ENCODE data around the gene SH2B3.

The SH2B3 gene

DNA sequence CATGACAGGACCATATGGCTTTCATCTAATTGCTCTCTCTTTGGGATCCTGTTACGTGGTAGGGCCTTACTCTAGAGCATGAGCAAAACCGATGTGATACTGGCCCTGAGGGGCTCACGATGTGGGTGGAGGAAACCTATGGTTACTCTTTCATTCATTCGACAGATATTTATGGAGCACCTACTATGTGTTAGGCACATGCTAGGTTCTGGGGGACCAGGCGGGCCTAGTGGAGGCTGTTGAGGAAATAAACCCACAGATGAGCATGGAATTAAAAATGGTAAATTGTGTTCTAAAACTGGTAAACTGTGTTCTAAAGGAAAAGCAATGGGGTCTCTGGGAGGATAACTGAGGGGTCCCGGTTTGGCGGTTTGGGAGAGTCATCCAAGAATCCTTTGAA, 14.8 kb downstream of the SH2B3 start:
- TF ChIP-seq CTCF (IDR thresholded peaks at IDR 0.05; ENCODE audit: control insufficient read depth, insufficient read depth, low read depth, low read length, missing control alignments) = no peak
- DNase-seq (ENCODE audit: low read depth) = no peak
- H3K4me3 ChIP-seq (ENCODE audit: control insufficient read depth, low read depth, low read length) = no peak overlapping the region

DNA sequence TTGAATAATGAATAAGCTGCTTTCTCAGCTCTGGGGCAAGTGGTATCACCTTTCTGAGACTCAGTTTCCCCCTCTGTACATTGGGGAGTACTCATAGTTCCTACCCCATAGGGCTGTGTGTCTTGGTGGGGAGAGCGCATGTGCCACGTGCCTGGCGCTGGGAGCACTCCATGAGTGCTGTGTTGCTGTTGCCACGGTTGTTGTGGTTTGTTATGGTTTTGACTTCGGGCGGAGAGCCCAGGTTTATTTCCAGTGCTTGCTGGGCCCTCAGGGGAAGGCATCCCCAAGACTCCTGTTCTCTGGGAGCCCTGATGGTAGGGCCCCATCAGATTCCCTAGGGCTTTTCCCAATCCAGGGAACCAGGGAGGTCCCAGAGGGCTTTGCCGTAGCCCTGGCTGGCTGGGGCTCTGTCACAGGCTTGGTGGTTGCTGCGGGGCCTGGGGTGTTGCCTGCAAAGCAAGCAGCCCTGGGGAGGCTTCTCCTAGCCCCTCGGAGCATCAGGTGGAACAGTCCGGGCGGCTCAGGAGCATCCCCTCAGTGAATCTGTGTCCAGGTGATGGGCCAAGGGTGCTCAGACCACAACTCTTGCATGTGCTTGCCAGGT, 18.6 kb downstream of the SH2B3 start:
- no peak for DNase-seq (ENCODE audit: low read depth)
- no peak for TF ChIP-seq CTCF (IDR thresholded peaks at IDR 0.05; ENCODE audit: control insufficient read depth, insufficient read depth, low read depth, low read length, missing control alignments)
- no peak overlapping the region for H3K4me3 ChIP-seq (ENCODE audit: control insufficient read depth, low read depth, low read length)

- H3K4me3 ChIP-seq (ENCODE audit: control insufficient read depth, low read depth, low read length) = no peak overlapping the region
- no peak for DNase-seq (ENCODE audit: low read depth)
- no peak for TF ChIP-seq CTCF (IDR thresholded peaks at IDR 0.05; ENCODE audit: control insufficient read depth, insufficient read depth, low read depth, low read length, missing control alignments)
Observed at GRCh38 chr12:111424793-111425251, 19.1 kb downstream of the SH2B3 start.

GRCh38 chr12:111425655-111426054, 19.9 kb downstream of the SH2B3 start:
- TF ChIP-seq CTCF (IDR thresholded peaks at IDR 0.05; ENCODE audit: control insufficient read depth, insufficient read depth, low read depth, low read length, missing control alignments) = no peak

GRCh38 chr12:111426344-111427185, 20.8 kb downstream of the SH2B3 start:
- H3K4me3 ChIP-seq (ENCODE audit: control insufficient read depth, low read depth, low read length) = no peak overlapping the region
- no peak for TF ChIP-seq CTCF (IDR thresholded peaks at IDR 0.05; ENCODE audit: control insufficient read depth, insufficient read depth, low read depth, low read length, missing control alignments)
- no peak for DNase-seq (ENCODE audit: low read depth)

More at GRCh38 chr12:111425655-111426054, 19.9 kb downstream of the SH2B3 start:
- H3K4me3 ChIP-seq (ENCODE audit: control insufficient read depth, low read depth, low read length) = no peak overlapping the region
- no peak for DNase-seq (ENCODE audit: low read depth)

DNA sequence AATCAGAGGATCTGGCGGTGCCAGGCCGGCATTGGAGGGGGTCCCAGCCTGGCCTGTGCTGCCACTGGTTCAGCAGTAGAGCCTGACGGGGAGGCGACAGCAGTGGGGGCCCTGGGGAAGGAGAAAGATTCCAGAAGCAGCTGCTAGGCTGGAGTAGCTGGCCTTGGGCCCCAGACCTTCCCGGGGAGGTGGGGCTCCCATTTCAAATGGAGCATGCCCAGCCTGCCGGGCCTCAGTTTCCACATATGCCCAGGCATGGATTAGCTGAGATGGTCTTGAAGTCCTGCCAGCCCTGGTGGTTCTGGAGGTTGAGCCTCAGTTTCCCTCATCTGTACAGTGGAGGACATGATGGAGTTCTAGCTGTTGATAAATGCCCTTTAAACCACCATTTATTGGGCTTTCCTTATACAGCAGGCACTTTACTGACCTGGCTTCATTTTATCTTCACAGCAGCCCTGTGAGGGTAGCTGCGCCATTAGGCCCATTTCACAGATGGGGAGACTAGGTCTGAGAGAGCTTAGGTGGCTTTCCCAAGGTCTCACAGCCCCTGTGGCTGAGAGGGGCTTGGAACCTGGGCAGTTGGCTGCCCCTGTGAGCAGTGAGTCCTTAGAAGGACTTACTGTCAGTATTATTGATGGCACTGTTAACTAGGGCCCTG, 21.8 kb downstream of the SH2B3 start:
- no peak for TF ChIP-seq CTCF (IDR thresholded peaks at IDR 0.05; ENCODE audit: control insufficient read depth, insufficient read depth, low read depth, low read length, missing control alignments)
- no peak overlapping the region for H3K4me3 ChIP-seq (ENCODE audit: control insufficient read depth, low read depth, low read length)
- DNase-seq (ENCODE audit: low read depth) = no peak

Measured in AG09309 (cell line).